H1 (cell line): ENCODE results near the gene NUAK1. TPM values are rescaled to one million over a fixed set of nuclear protein-coding genes. Genes with fewer than 3 reads are reported as not detected.

Experiments
- CTCF ChIA-PET: fragments of 300-600 bp; sonication (Branson Sonifier 250); formaldehyde crosslinking; loops from one replicate; lab custom pipeline; 2021; ENCODE audit not compliant: partially characterized antibody; lab: Charles Lee
- POLR2A ChIA-PET: fragments of 300-600 bp; sonication (Branson Sonifier 250); formaldehyde crosslinking; loops from one replicate; lab custom pipeline; 2021; ENCODE audit warnings: inconsistent platforms; ENCODE audit not compliant: partially characterized antibody; lab: Charles Lee
- DNase-seq, 2 experiments: peaks; one replicate each; pipeline versions ENCODE4 v3.0.0 to v3.0.0-alpha.2; 2010 to 2022; ENCODE audit warnings: low spot score in 2 of 2, low read depth in 1 of 2, mixed read lengths in 1 of 2
- FAIRE-seq: peaks from 2 replicates; lab custom pipeline; 2011; peaks lifted over from hg19 to GRCh38; lab: Jason Lieb, UNC
- H2AFZ ChIP-seq: 2 replicates; pipeline ENCODE4 v1.8.1; 2012; ENCODE audit warnings: low read length, inconsistent platforms
- H2AK5ac ChIP-seq: 2 replicates; pipeline ENCODE4 v1.6.1; 2013; ENCODE audit warnings: low read depth, low read length
- H2BK120ac ChIP-seq: replicated peaks from 2 replicates; pipeline ENCODE3; 2013; ENCODE audit warnings: low read depth, low read length, inconsistent platforms
- H2BK12ac ChIP-seq: 2 replicates; pipeline ENCODE4 v1.6.1; 2013; ENCODE audit warnings: low read depth, low read length
- H2BK15ac ChIP-seq: 2 replicates; pipeline ENCODE4 v1.6.1; 2013; ENCODE audit warnings: low read length
- H2BK20ac ChIP-seq: 2 replicates; pipeline ENCODE4 v1.6.1; 2013; ENCODE audit warnings: low read length
- H2BK5ac ChIP-seq: 2 replicates; pipeline ENCODE4 v1.6.1; 2013; ENCODE audit warnings: low read depth, low read length
- H3K14ac ChIP-seq: 2 replicates; pipeline ENCODE4 v1.6.1; 2013; ENCODE audit warnings: inconsistent platforms; ENCODE audit not compliant: insufficient read length
- H3K18ac ChIP-seq: 2 replicates; pipeline ENCODE4 v1.6.1; 2013; ENCODE audit warnings: low read length; ENCODE audit errors: extremely low read depth
- H3K23ac ChIP-seq: 2 replicates; pipeline ENCODE4 v1.6.1; 2013; ENCODE audit warnings: inconsistent platforms; ENCODE audit not compliant: insufficient read length
- H3K23me2 ChIP-seq: 2 replicates; pipeline ENCODE4 v1.6.1; 2013; ENCODE audit warnings: low read depth, low read length
- H3K27ac ChIP-seq: 2 replicates; pipeline ENCODE4 v1.6.1; 2011; ENCODE audit warnings: low read depth, low read length, inconsistent platforms
- H3K27me3 ChIP-seq, 4 experiments: replicated peaks in 1 of 4; 1 replicate in 1 of 4; 2 replicates in 3 of 4; pipeline versions ENCODE4 v1.6.1 to v1.8.1; 2011 to 2013; ENCODE audit warnings: low read length in 3 of 4, mild to moderate bottlenecking in 3 of 4, inconsistent platforms in 2 of 4, mixed read lengths in 2 of 4, moderate library complexity in 1 of 4; ENCODE audit not compliant: control insufficient read depth in 3 of 4, insufficient read depth in 3 of 4; ENCODE audit errors: extremely low read depth in 1 of 4
- H3K36me3 ChIP-seq, 4 experiments: 2 replicates each; pipeline versions ENCODE4 v1.6.1 to v1.8.1; 2011 to 2013; ENCODE audit warnings: mild to moderate bottlenecking in 4 of 4, low read length in 3 of 4, moderate library complexity in 2 of 4, control low read depth in 1 of 4, inconsistent platforms in 1 of 4; ENCODE audit not compliant: insufficient read depth in 4 of 4, control insufficient read depth in 2 of 4
- H3K4ac ChIP-seq: replicated peaks from 2 replicates; pipeline ENCODE3; 2013; ENCODE audit warnings: low read length, low read depth, mixed read lengths, inconsistent platforms; ENCODE audit not compliant: insufficient read length
- H3K4me1 ChIP-seq, 4 experiments: replicated peaks in 1 of 4; 1 replicate in 1 of 4; 2 replicates in 3 of 4; pipeline versions ENCODE4 v1.6.1 to v1.8.1; 2011 to 2013; ENCODE audit warnings: low read length in 3 of 4, inconsistent platforms in 2 of 4, mixed read lengths in 1 of 4; ENCODE audit not compliant: insufficient read depth in 4 of 4, control insufficient read depth in 3 of 4
- H3K4me2 ChIP-seq, 2 experiments: 2 replicates each; pipeline versions ENCODE4 v1.6.1 to v1.8.1; 2011 to 2013; ENCODE audit warnings: low read depth in 2 of 2, low read length in 2 of 2, control low read depth in 1 of 2, inconsistent platforms in 1 of 2, mild to moderate bottlenecking in 1 of 2; ENCODE audit not compliant: insufficient read depth in 1 of 2
- H3K4me3 ChIP-seq, 4 experiments: fragments of 200-600, 300-600 bp in 1 of 4; sonication (generic), shearing (Covaris generic), sonication (Bioruptor Twin) in 1 of 4; 2 replicates each; pipeline versions ENCODE4 v1.5.1 to v1.8.1; 2011 to 2016; ENCODE audit warnings: low read length in 4 of 4, low read depth in 3 of 4, control low read depth in 2 of 4, inconsistent platforms in 2 of 4, mild to moderate bottlenecking in 2 of 4, mixed read lengths in 1 of 4, moderate library complexity in 1 of 4; ENCODE audit not compliant: insufficient read depth in 2 of 4; ENCODE audit errors: extremely low read depth in 1 of 4
- H3K56ac ChIP-seq: replicated peaks from 2 replicates; pipeline ENCODE3; 2013; ENCODE audit warnings: low read depth, mild to moderate bottlenecking, mixed read lengths, low read length, inconsistent platforms; ENCODE audit not compliant: insufficient read length
- H3K79me1 ChIP-seq: 2 replicates; pipeline ENCODE4 v1.6.1; 2013; ENCODE audit warnings: low read depth, low read length, control low read depth
- H3K79me2 ChIP-seq, 2 experiments: 2 replicates each; pipeline versions ENCODE4 v1.6.1 to v1.8.1; 2012 to 2013; ENCODE audit warnings: low read length in 2 of 2, mild to moderate bottlenecking in 2 of 2, inconsistent platforms in 1 of 2; ENCODE audit not compliant: insufficient read depth in 2 of 2, control insufficient read depth in 1 of 2
- H3K9ac ChIP-seq, 4 experiments: replicated peaks in 1 of 4; 1 replicate in 1 of 4; 2 replicates in 3 of 4; pipeline versions ENCODE4 v1.6.1 to v1.8.1; 2011 to 2013; ENCODE audit warnings: low read depth in 3 of 4, low read length in 3 of 4, control low read depth in 2 of 4, mild to moderate bottlenecking in 2 of 4, moderate library complexity in 2 of 4, inconsistent platforms in 1 of 4; ENCODE audit errors: extremely low read depth in 1 of 4
- H3K9me3 ChIP-seq, 2 experiments: 2 replicates each; pipeline versions ENCODE4 v1.6.1 to v1.8.1; 2012 to 2013; ENCODE audit warnings: mild to moderate bottlenecking in 2 of 2, moderate library complexity in 2 of 2, control low read depth in 1 of 2, inconsistent platforms in 1 of 2, low read depth in 1 of 2, low read length in 1 of 2, mixed read lengths in 1 of 2; ENCODE audit not compliant: insufficient read depth in 2 of 2
- H4K20me1 ChIP-seq, 2 experiments: replicated peaks in 1 of 2; 2 replicates each; pipeline versions ENCODE3 to v1.8.1; 2011 to 2013; ENCODE audit warnings: inconsistent platforms in 2 of 2, low read length in 2 of 2, mild to moderate bottlenecking in 1 of 2; ENCODE audit not compliant: insufficient read depth in 2 of 2, control insufficient read depth in 1 of 2
- H4K5ac ChIP-seq: 2 replicates; pipeline ENCODE4 v1.6.1; 2013; ENCODE audit warnings: low read length, low read depth, mixed read lengths, inconsistent platforms; ENCODE audit not compliant: insufficient read length
- H4K8ac ChIP-seq: 2 replicates; pipeline ENCODE4 v1.8.0; 2013; ENCODE audit warnings: mild to moderate bottlenecking, moderate library complexity, low read length, inconsistent platforms; ENCODE audit not compliant: insufficient read depth; ENCODE audit errors: extremely low read depth
- H4K91ac ChIP-seq: replicated peaks from 2 replicates; pipeline ENCODE3; 2013; ENCODE audit warnings: low read length, mixed read lengths, inconsistent platforms; ENCODE audit not compliant: insufficient read length
- ATF2 ChIP-seq: IDR thresholded peaks from 2 replicates; pipeline ENCODE4 v1.6.1; 2012; ENCODE audit warnings: low read length, inconsistent platforms
- CBX5 ChIP-seq: fragments of 300-800, 300-1000 bp; sonication (generic); IDR thresholded peaks from 2 replicates; pipeline ENCODE4 v1.7.1; 2016; ENCODE audit warnings: antibody characterized with exemption, low read length, low read depth
- CEBPB ChIP-seq: IDR thresholded peaks from 2 replicates; pipeline ENCODE4 v1.6.1; 2012; ENCODE audit warnings: low read depth, low read length
- HDAC2 ChIP-seq, 2 experiments: fragments of 300-600 bp in 1 of 2; sonication (generic) in 1 of 2; IDR thresholded peaks; 2 replicates each; pipeline ENCODE4 v1.6.1; 2011 to 2012; ENCODE audit warnings: low read depth in 2 of 2, low read length in 2 of 2, mild to moderate bottlenecking in 2 of 2, moderate library complexity in 2 of 2, borderline replicate concordance in 1 of 2, inconsistent platforms in 1 of 2
- JUND ChIP-seq: IDR thresholded peaks from 2 replicates; pipeline ENCODE4 v1.6.1; 2011; ENCODE audit warnings: mild to moderate bottlenecking, improper control_type of control experiment, low read length
- MAFK ChIP-seq: IDR thresholded peaks from 2 replicates; pipeline ENCODE4 v1.6.1; 2012; ENCODE audit warnings: low read depth, mild to moderate bottlenecking, improper control_type of control experiment, low read length
- RAD21 ChIP-seq, 2 experiments: IDR thresholded peaks in 1 of 2; conservative IDR thresholded peaks in 1 of 2; 2 replicates each; pipeline ENCODE4 v1.6.1; 2011; ENCODE audit warnings: low read depth in 2 of 2, low read length in 2 of 2, improper control_type of control experiment in 1 of 2, inconsistent platforms in 1 of 2, mild to moderate bottlenecking in 1 of 2, moderate library complexity in 1 of 2
- RBBP5 ChIP-seq: IDR thresholded peaks from 2 replicates; pipeline ENCODE4 v1.7.1; 2012; ENCODE audit warnings: low read depth, mild to moderate bottlenecking, inconsistent platforms, low read length, moderate library complexity, borderline replicate concordance
- SAP30 ChIP-seq: fragments of 300-600 bp; sonication (generic); IDR thresholded peaks from 2 replicates; pipeline ENCODE4 v1.7.1; 2012; ENCODE audit warnings: low read length, moderate library complexity, mild to moderate bottlenecking, inconsistent platforms; ENCODE audit not compliant: insufficient read depth, insufficient replicate concordance
- SIN3A ChIP-seq, 2 experiments: IDR thresholded peaks in 1 of 2; conservative IDR thresholded peaks in 1 of 2; 2 replicates each; pipeline ENCODE4 v1.6.1; 2011 to 2012; ENCODE audit warnings: low read length in 2 of 2, improper control_type of control experiment in 1 of 2, low read depth in 1 of 2, mild to moderate bottlenecking in 1 of 2
- SP4 ChIP-seq: IDR thresholded peaks from 2 replicates; pipeline ENCODE4 v1.6.1; 2012; ENCODE audit warnings: low read length, inconsistent platforms
- TAF7 ChIP-seq: optimal IDR thresholded peaks from 2 replicates; pipeline ENCODE3; 2011; ENCODE audit warnings: low read depth, mild to moderate bottlenecking, inconsistent platforms, low read length, moderate library complexity, borderline replicate concordance
- WGBS, 2 experiments: shearing (Covaris generic) in 1 of 2; methylation state at CpG; one replicate each; pipeline versions ENCODE4 v1.1.6 to v1.1.7; 2013 to 2015; ENCODE audit warnings: low lambda C conversion rate in 2 of 2, mixed read lengths in 2 of 2, inconsistent platforms in 1 of 2, low coverage in 1 of 2, missing lambda C conversion rate in 1 of 2; ENCODE audit not compliant: insufficient replicate concordance in 2 of 2, insufficient coverage in 1 of 2, insufficient read length in 1 of 2; ENCODE audit errors: extremely low coverage in 1 of 2, missing lambda C conversion rate in 1 of 2; 5-methylcytosine and 5-hydroxymethylcytosine counted together
- polyA plus RNA-seq, 7 experiments: library from polyadenylated mRNA; depleted of rRNA in 3 of 7; stranded (reverse) in 5 of 7; unstranded in 2 of 7; fragments of >200 nt in 5 of 7; fragments of 200-250 nt in 2 of 7; gene quantifications; 1 replicate in 5 of 7; 2 replicates in 1 of 7; 4 replicates in 1 of 7; pipeline versions ENCODE4 v1.2.1 to v1.2.3, GENCODE V29; 2011 to 2013; ENCODE audit warnings: missing spikeins in 2 of 7, mixed read lengths in 2 of 7
- total RNA-seq: library from RNA; stranded (reverse); fragmentation: NEBNext Ultra II Directional; extraction: Animal tissue kit (Norgen Biotek cat#: 25700); gene quantifications from 2 replicates; pipeline ENCODE4 v1.2.1, GENCODE V29; 2021

NUAK1 gene
- total and polyA plus RNA-seq, 2 of the 8 experiments (the other 6 are each of a cell fraction or from before 2014, with no cell fraction given) = 6.7 to 18.2 TPM

- 92% methylated on average over 3 of the region's 4 CpGs; no CpG with 5 or more reads in 1 of the 2 experiments for WGBS, 2 experiments
- Histone ChIP-seq H2BK15ac (no peak overlapping the region), H3K27me3 (no peaks in the 10 kb centered on the region), H3K9ac (no peak overlapping the region), H3K18ac (no peak overlapping the region), H3K14ac (no peak overlapping the region), H3K23ac (no peak overlapping the region), H3K4me2 (no peak overlapping the region), H3K36me3 (no peaks in the 10 kb centered on the region), H3K27ac (no peak overlapping the region), H2BK12ac (no peak overlapping the region), H4K91ac (no peak overlapping the region), H3K56ac (no peak overlapping the region), H3K79me2 (no peaks in the 10 kb centered on the region), H2BK5ac (no peak overlapping the region), H2BK20ac (no peak overlapping the region), H3K4ac (no peak overlapping the region), H4K8ac (no peak overlapping the region), H2AK5ac (no peak overlapping the region), H3K4me3 (no peak overlapping the region), H4K5ac (no peak overlapping the region), H2BK120ac (no peak overlapping the region), H2AFZ (no peak overlapping the region), H3K9me3 (no peaks in the 10 kb centered on the region), H3K4me1 (peaks cover 0 to 10% (median 2%) of the 10 kb centered on the region in 4 experiments; a peak in 4 of 7 replicates), H3K23me2 (no peaks in the 10 kb centered on the region), H4K20me1 (no peaks in the 10 kb centered on the region), H3K79me1 (no peaks in the 10 kb centered on the region)
- FAIRE-seq (no peak), DNase-seq (no peak)
- ChIA-PET POLR2A (no interaction called here), CTCF (interaction anchor here (1.3 kb wide), 1 partner anchor 43 kb away, joined by 3 read pairs; no protein-coding TSS in a partner anchor)
- TF ChIP-seq SP4 = no peak
- no peak for TF ChIP-seq RBBP5
- TF ChIP-seq HDAC2 (IDR thresholded peaks at IDR 0.05; ENCODE audit: borderline replicate concordance in 1 of 2, low read depth in 2 of 2, low read length in 2 of 2) = no peak
- no peak for TF ChIP-seq SIN3A (conservative IDR thresholded peaks at IDR 0.05 in 1 of 2, IDR thresholded peaks at IDR 0.05 in 1 of 2; ENCODE audit: low read depth in 1 of 2, low read length in 2 of 2)
- TF ChIP-seq TAF7 = no peak
- no peak for TF ChIP-seq JUND
- TF ChIP-seq RAD21 (IDR thresholded peaks at IDR 0.05 in 1 of 2, conservative IDR thresholded peaks at IDR 0.05 in 1 of 2; ENCODE audit: low read depth in 2 of 2, low read length in 2 of 2) = no peak
- no peak for TF ChIP-seq ATF2
- TF ChIP-seq CEBPB = no peak
- TF ChIP-seq CBX5 = no peak
- no peak for TF ChIP-seq SAP30
- no peak for TF ChIP-seq MAFK
Observed at GRCh38 chr12:106183735-106184134, 45.0 kb upstream of the NUAK1 start.
